Left colon (tissue), 2 donors: ENCODE results near the gene COL5A3. TPM values are rescaled to one million over a fixed set of nuclear protein-coding genes. Genes with fewer than 3 reads are reported as not detected.
"Not testable (repeated sequence)": the region's sequence is repeated elsewhere in the genome, so short reads cannot be mapped to it uniquely, and the experiment has no call there.

ENCODE experiments used
- ATAC-seq: fragments of 200-7000 bp; cut with Tn5 transposase; one replicate; pipeline ENCODE4 v1.9.1; 2020; ENCODE audit warnings: mild to moderate bottlenecking, moderate library complexity
- DNase-seq, 2 donors: peaks; one replicate each; pipeline ENCODE4 v3.0.0-alpha.2; 2020
- intact Hi-C, 2 donors: fragments of 100-400 bp; cut with DNase I in 1 of 2; cut with micrococcal nuclease in 1 of 2; formaldehyde crosslinking; loops; one replicate each; pipeline versions ENCODE4 v1.11.2 to v1.14.0; 2022; cut with DNase I, micrococcal nuclease
- long read RNA-seq: library from polyadenylated mRNA; unstranded; transcript quantifications from one replicate; pipeline ENCODE4 v2.0.0, GENCODE V29; 2021
- total RNA-seq, 2 donors: library from RNA; stranded (reverse); fragmentation: NEBNext Ultra II Directional; extraction: Animal tissue kit (Norgen Biotek cat#: 25700); gene quantifications; one replicate each; pipeline ENCODE4 v1.2.1, GENCODE V29; 2021
- donor health status: DM: no; HTN: no; CAD: no.
- donor health status: DM: yes; HTN: yes; CAD: no.

The COL5A3 gene
- 1 to 10 TPM; 2.9 to 4.0 TPM for total RNA-seq
- long read RNA-seq = 0 reads

DNA sequence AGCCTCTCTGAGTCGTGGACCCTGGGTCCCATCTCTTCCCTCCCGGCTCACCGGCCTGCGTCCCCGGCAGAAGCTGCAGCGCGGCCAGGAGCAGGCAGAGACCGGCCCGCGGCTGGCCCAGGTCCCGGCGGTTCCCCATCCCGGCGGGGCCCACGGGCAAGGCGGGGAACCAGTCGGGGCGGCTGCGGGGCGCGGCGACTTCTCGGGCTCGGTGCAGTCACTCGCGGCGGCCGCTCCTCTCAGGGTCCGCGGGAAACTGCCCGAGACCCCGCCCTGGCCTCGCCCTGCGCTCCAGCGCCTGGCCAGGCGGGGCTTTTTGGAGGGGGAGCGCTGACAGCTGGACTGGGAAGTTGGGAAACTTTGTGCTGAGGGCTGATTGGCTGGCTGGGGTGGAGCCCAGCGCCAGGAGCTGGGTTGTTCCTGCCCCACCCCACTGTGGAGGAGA, at the start of gene COL5A3:
TSS of gene COL5A3 (minus strand) at position 258 of the 445 bp plus-strand sequence. CDS start at position 139, 119 bp downstream.
- DNase-seq = peak; percentile 48
- peak; percentile 64 for ATAC-seq
- intact Hi-C loops = no loop called here

DNA sequence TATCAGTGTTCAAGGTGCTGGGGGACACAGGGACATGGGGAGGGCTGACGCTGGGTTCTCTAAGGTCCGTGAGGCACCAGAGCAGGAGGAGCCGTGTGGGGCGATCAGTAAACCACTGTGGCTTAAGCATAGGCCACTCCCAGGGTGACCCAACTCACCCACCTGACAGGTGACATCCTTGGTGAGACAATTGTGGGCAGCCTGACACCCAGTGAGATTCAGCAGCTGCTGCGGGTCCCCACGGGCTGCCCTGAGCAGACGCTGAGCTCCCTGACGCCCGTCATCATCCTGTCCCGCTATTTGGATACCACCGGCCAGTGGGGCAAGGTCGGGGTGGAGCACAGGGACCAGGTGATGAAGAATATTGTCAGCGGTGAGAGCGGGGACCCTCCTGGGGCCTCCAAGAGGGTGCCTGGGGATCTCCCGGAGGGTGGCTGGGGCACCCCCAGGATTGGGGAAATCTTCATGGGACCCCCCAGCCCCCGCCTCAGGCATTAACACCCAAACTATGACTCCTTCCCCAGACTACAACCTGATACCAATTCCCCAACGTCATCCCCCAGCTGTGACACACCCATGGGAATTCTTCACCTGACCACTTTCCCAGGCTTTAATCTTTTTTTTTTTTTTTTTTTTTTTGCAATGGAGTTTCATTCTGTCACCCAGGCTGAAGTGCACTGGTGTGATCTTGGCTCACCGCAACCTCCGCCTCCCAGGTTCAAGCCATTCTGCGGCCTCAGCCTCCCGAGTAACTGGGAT, 42.5 kb upstream of the COL5A3 start:
- ATAC-seq (no peak), DNase-seq (no peak)
- intact Hi-C loops = no loop called here

DNA sequence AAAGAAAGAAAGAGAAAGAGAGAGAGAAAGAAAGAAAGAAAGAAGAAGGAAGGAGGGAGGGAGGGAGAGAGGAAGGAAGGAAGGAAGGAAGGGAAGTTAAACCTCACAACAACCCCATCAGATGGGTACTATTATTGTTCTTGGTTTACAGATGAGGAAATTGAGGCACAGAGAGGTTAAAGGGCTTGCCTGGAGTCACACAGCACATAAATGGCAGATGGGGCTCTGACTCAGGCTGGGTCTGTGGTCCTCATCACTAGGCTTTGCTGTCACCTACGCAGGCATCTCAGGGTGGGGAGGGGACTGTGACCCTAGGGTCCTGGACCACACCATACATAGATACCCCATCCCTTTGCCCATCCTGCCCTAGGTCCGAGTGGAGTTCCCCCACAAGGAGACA, 39.3 kb upstream of the COL5A3 start:
- no peak for ATAC-seq
- intact Hi-C loops = no loop called here
- DNase-seq = no peak

DNA sequence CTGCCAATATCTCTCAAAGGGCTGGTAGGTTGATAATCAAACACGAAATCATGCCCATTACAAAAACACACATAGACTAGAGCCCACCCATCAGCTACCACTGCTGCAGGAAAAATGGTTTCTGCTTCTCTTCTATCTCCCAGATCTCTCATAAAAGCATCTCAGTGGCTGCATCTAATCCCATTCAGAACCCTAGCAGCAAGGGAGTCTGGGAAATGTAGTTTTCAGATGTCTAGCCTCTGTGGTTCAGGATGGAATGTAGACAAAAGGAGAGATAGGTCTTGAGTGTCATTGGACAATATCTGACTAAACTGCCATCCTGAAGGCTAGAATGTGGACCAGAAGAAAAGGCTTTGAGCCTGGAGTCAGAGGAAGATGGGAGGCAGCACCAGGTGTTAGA, 35.1 kb upstream of the COL5A3 start:
- intact Hi-C loops = no loop called here
- ATAC-seq (no peak), DNase-seq (no peak)

DNA sequence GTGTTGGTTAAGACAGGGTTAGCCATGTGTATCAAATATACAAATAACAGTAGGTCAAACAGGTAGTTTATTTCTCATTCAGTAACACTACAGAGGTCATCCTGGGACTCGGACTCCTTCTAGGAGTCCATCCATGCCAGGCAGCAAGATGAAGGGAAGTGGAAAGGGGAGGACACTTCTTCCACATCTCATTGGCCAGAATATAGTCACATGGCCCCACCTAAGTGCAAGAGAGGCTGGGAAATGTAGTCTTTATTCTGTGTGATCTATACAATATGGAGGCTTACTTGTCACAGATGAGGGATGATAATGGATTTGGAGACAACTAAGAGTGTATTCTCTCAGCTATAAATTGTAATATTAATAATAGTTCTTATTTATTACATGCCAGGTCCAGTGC, 34.1 kb upstream of the COL5A3 start:
- intact Hi-C loops = no loop called here
- DNase-seq (no peak), ATAC-seq (no peak)

DNA sequence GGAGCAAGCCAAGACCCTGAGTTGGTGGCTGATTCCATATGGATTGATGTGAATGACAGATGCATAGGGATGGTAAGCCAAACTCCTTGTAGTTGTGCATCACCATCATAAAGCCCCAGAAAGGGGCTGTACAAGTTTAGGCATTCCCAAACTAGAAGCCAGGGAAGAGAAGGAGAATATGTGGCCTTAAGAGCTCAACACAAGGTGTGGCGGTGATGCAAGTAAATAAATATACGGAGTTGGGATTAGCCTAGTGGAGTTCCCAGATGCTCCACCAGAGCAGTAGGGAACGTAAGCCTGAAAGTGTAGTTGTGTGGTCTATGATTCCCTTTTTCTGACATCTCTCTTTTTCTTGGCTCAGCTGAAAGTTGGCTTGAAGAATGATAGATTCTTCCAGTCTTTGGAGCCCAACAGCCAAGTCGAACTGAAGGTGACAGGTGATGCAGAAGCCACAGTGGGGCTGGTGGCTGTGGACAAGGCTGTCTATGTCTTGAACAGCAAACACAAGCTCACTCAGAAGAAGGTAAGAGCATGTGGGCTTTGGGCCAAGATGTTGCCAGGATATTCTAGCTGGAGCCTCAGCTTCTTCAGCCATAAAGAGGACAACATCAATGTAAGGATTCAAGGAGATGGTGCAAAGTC, 33.1 kb upstream of the COL5A3 start:
- DNase-seq (no peak), ATAC-seq (no peak)
- intact Hi-C loops = no loop called here

DNA sequence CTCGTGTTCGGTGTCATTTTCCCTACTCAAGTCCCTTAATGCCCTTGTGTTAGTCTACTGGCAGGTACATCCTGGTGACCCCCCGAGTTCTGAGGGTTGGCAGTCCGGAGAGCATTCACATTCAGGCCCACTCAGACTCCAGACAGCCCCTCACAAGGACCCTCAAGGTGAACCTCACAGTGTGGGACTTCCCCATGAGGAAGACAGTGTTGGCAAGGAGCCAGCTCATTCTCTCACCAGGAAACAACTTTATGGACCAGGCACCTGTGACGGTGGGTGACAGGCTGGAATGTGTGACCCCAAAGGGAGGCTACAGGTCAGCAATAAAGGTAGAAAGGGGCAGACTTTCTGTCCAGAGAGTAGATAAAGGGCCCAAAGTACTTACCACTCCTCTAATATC, 27.5 kb upstream of the COL5A3 start:
- intact Hi-C loops = no loop called here
- DNase-seq = peak in 1 of 2 donors; percentile 45
- peak; percentile 46 for ATAC-seq

DNA sequence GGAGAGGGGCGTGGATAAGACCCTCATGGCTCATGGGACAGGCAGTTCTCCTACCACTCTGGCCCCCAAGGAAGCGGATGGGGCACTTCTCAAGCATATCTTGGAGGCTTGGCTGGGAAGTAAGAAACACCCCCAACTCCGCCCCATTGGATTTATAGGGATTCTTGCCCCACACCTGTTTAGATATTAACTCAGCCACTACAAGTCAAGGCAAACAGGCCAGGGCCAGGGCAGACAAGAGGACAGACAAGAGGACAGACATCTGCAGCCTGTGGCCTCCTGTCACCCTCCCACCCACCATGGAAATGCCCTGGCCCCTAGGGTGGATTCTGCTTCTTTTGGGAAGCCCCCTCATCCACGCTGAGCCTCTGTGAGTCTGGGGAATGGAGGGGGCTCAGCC, 27.1 kb upstream of the COL5A3 start:
- intact Hi-C loops = no loop called here
- DNase-seq = peak in 1 of 2 donors; percentile 36

DNA sequence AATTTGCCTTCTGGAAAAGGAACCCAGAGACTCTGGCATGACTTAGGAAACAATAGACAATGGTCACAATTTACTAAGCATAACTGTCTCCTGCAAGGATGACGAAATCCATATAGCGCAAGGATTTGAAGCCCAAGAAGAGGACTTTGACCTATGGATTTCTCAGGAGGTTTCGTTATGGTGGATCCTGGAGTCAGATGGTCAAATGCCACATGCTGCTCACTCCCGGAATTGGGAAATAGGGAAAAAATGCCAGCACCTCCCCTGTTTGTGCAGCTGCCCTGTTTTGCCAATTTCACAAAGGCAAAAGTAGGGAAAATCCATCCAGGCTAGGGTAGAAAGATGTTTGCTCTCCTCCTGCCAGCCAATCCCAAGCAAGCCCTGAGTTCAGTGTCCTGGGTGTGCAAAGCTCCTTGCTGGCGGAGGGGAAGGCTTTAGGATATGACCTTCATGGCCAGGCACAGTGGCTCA, 26.3 kb upstream of the COL5A3 start:
- ATAC-seq (peak; percentile 83), DNase-seq (no peak)
- intact Hi-C loops = no loop called here

More for the DNA sequence above, 27.1 kb upstream of the COL5A3 start:
- peak; percentile 69 for ATAC-seq

DNA sequence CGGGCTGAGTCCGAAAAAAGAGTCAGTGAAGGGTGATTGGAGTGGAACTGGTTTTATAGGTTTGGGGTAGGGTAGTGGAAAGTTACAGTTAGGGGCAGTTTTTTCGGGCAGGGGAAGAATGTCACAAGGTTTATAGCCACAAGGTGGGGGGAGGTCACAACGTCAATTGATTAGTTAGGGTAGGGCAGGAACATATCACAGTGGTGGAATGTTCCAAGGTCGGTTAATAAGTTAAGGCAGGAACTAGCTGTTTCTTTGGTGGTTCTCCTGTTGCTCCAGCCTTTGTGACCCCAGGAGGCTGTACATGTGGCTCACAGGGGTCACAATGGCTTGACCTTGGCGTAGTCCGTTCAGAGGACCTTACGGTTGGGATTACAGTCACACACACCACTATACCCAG, 23.3 kb upstream of the COL5A3 start:
- intact Hi-C loops = no loop called here
- DNase-seq (no peak), ATAC-seq (no peak)

DNA sequence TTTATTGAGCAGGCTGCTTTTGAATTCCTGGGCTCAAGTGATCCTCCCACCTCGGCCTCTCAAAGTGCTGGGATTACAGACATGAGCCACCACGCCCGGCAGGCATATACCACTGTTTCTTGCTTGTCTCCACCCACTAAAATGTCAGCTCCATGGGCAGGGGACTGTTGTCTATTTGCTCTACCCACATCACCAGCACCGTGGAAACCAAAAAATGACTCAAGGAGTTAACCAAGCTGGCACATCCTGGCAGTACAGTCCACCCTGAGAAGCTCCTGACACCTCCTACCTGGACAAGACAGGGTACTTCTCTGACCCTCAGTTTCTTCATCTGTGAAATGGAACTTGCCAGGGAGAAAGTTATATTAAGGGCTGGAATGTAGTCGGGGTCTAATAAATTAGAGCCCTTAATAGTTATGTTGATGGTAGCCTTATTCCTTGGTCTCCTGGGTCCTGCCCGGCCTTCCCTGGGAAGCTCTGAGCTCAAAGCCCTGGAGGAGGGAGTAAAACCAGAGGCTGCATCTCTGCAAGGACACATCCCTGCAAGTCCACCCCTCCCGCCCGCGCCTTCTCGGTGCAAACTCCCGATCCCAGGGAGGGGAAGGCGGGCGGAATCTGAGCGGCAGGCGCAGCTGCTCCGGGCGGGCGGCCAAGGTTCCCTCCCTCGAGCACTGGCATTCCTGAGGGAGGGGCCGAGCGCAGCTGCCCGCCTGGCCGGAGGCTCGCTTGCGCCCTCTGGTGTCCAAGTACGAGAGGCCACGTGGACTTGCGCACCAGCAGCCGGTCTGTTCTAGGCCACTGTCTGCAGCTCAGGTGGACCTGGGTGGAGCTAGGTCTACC, 17.1 kb upstream of the COL5A3 start:
- ATAC-seq (peak; percentile 100), DNase-seq (peak; percentile 94 to 97)
- intact Hi-C loops = loop anchor here (10.0 kb wide), 1 partner anchor 93 kb away; the partner anchor contains the start of gene OLFM2 (in 2 of the 2)

DNA sequence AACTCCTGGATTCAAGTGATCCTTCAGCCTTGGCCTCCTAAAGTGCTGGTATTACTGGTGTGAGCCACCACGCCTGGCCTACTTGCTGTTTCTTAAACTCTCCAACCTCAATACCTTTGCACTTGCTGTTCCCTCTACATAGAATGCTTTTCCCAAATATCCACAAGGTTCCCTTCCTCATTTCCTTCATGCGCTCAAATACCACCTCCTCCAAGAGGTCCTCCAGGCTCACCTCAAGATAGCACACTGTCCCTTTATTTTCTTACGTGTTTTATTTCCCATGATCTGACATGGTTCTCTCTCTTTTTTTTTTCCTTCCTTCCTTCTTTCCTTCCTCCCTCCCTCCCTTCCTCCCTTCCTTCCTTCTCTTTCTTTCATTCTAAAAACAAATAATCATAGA, 16.4 kb upstream of the COL5A3 start:
- intact Hi-C loops = loop anchor here (10.0 kb wide), 1 partner anchor 92 kb away; the partner anchor contains the start of gene OLFM2 (in 2 of the 2)
- DNase-seq (no peak), ATAC-seq (no peak)

DNA sequence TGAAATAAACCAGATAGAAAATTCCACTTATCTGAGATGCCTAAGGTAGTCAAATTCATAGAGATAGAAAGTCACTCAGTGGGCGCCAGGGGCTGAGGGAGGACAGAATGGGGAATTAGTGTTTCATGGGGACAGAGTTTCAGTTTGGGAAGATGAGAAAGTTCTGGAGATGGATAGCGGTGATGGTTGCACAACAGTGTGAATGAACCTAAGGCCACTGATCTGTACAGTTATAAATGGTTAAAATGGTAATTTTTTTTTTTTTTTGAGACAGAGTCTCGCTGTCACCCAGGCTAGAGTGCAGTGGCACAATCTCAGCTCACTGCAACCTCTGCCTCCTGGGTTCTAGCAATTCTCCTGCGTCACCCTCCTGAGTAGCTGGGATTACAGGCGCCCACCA, 12.8 kb upstream of the COL5A3 start:
- intact Hi-C loops = loop anchor here (10.0 kb wide), 1 partner anchor 88 kb away; the partner anchor contains the start of gene OLFM2 (in 2 of the 2)
- not testable (repeated sequence) for DNase-seq, ATAC-seq

DNA sequence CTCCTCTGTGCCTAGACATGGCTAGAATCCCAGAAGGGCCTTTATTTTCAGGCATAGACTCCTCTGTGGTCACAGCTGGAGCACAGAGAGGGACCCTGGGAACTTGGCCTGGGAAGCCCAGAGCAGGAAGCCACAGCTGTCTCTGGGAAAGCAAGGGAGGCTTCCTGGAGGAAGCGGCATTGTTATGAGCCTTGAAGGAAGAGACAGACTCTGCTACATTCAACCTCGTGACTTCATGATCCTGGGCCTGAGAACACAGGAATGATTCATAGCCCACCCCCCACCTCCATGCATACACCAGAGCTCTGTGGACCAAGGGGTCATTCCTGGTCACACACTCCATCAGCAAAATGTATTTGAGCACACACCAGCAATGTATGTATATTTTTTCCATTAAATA, 11.6 kb upstream of the COL5A3 start:
- intact Hi-C loops = loop anchor here (10.0 kb wide), 1 partner anchor 87 kb away; the partner anchor contains the start of gene OLFM2 (in 2 of the 2)
- DNase-seq = no peak
- ATAC-seq = no peak

DNA sequence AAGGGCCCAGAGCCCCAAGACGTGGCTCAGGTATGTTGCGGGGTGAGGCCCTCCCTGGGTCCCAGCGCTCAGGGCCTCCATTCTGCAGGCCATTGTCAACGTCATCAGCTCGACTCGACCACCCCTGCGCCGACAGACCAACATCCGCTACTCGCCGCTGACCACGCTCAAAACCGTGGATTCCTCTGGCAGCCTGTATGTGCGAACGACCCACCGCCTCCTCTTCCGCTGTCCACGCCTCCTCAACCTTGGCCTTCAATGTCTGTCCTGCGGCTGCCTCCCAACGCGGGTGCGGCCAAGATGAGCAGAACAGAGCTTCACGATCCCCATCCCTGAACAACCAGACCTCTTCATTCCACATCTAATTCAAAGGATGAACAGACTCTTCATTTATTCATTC, 11.1 kb upstream of the COL5A3 start:
- no peak for DNase-seq
- ATAC-seq = no peak
- intact Hi-C loops = loop anchor here (10.0 kb wide), 1 partner anchor 87 kb away; the partner anchor contains the start of gene OLFM2 (in 2 of the 2)

DNA sequence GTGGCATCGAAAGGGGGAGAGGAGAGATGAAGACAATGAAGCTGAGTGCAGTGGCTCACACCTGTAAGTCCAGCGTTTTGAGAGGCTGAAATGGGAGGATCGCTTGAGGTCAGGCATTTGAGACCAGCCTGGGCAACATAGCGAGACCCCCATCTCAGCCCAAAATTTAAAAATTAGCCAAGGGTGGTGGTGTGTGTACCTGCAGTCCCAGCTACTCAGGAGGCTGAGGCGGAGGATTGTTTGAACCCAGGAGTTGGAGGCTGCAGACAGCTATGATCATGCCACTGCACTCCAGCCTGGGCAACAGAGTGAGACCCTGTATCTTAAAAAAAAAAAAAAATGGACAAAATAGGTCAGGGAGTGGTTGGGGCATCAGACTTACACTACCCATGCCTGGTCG, 10.5 kb upstream of the COL5A3 start:
- DNase-seq = no peak
- intact Hi-C loops = loop anchor here (10.0 kb wide), 1 partner anchor 86 kb away; the partner anchor contains the start of gene OLFM2 (in 2 of the 2)
- no peak for ATAC-seq

DNA sequence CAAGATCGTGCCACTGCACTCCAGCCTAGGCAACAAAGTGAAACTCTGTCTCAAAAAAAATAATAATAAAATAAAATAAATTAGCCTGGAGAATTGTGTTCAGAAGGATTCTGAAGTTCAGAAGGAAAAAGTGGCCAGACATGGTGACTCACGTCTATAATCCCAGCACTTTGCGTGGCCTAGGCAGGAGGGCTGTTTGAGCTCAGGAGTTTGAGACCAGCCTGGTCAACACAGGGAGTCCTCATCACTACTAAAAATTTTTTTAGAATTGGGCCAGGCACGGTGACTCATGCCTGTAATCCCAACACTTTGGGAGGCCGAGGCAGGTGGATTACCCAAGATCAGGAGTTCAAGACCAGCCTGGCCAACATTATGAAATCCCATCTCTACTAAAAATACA, 8.9 kb upstream of the COL5A3 start:
- intact Hi-C loops = no loop called here
- DNase-seq (no peak), ATAC-seq (no peak)

DNA sequence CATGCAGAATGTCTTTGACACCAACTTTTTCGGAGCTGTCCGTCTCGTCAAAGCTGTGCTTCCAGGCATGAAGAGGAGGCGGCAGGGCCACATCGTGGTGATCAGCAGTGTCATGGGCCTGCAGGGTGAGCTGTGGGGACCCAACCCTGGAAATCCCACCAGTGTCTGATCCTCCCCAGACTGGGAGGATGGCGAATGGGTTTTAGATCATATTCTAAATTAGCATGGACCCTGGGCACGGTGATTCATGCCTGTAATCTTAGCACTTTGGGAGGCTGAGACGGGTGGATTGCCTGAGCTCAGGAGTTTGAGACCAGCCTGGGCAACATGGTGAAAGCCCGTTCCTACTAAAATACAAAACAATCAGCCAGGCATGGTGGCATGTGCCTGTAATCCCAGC, 8.5 kb upstream of the COL5A3 start:
- intact Hi-C loops = no loop called here
- ATAC-seq (no peak), DNase-seq (no peak)

DNA sequence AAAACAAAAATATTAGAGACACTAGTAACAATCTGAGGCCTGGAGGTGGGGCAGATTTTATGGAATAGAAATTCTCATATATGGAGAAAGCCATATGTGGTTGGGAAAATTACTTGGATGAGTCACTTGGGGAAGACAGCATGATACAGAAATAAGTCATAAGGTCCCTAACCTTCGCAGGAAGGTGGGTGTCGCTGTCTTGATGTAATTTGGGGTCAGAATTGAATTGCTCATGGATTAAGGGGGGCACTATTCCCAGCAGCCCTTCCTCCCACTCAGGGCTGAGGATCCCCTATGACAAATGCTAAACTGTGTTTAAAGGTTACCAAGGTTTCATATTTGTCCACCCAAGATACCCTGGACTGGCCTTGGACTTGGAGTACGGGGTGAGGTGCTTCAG, 8.0 kb upstream of the COL5A3 start:
- intact Hi-C loops = no loop called here
- ATAC-seq = no peak

More for the DNA sequence above, 8.0 kb upstream of the COL5A3 start:
- DNase-seq = no peak
